ENCODE data around the gene SUSD4.

GRCh38 chr1:223390618-223391017 lies 26.6 kb upstream of the SUSD4 start:
- TF ChIP-seq EZH2 (IDR thresholded peaks at IDR 0.05; ENCODE audit: low read depth) (no peak), CTCF (conservative IDR thresholded peaks at IDR 0.05) (no peak)

All from PC-9 (cell line).